Measurements from ENCODE around the gene HCN2. TPM values are rescaled to one million over a fixed set of nuclear protein-coding genes. Genes with fewer than 3 reads are reported as not detected.

HCN2 gene
- total and polyA plus RNA-seq, 2 of the 8 experiments (the other 6 are each of a cell fraction or from before 2014, with no cell fraction given): 1.0 to 4.0 TPM

- H3K4ac ChIP-seq (replicated peaks; ENCODE audit: insufficient read length, low read depth, low read length): no peak overlapping the region
- no peak overlapping the region for H2AFZ ChIP-seq (ENCODE audit: low read length)
- H3K23ac ChIP-seq (ENCODE audit: insufficient read length): no peak overlapping the region
- ChIA-PET CTCF (ENCODE audit: partially characterized antibody) (interaction anchor here (0.6 to 1.5 kb wide), 3 partner anchors 16 to 101 kb away, joined by 3 to 6 read pairs (median 4); partner anchors contain the start of gene GZMM), POLR2A (ENCODE audit: partially characterized antibody) (interaction anchor here (0.7 to 1.0 kb wide), 4 partner anchors 29 to 165 kb away, joined by 3 to 4 read pairs (median 3); no protein-coding TSS in a partner anchor)
- no peak overlapping the region for H2AK5ac ChIP-seq (ENCODE audit: low read depth, low read length)
- H3K4me3 ChIP-seq (ENCODE audit: extremely low read depth in 1 of 4, insufficient read depth in 2 of 4, low read depth in 3 of 4, low read length in 4 of 4): no peak overlapping the region
- peak overlapping the region; percentile 79; the same call in 1 of the 2 replicates for H4K8ac ChIP-seq (ENCODE audit: extremely low read depth, insufficient read depth, low read length)
- no peaks in the 10 kb centered on the region for H3K9me3 ChIP-seq (ENCODE audit: insufficient read depth in 2 of 2, low read depth in 1 of 2, low read length in 1 of 2)
- H4K5ac ChIP-seq (ENCODE audit: insufficient read length, low read depth, low read length): no peak overlapping the region
- H3K23me2 ChIP-seq (ENCODE audit: low read depth, low read length): peaks cover 1% of the 10 kb centered on the region; the same call in 1 of the 2 replicates
- DNase-seq (ENCODE audit: low read depth in 1 of 2, low spot score in 2 of 2): no peak
- no peaks in the 10 kb centered on the region; the same call in 1 of the 2 replicates for H3K79me1 ChIP-seq (ENCODE audit: low read depth, low read length)
- no peaks in the 10 kb centered on the region; a peak in 1 of 7 replicates for H3K27me3 ChIP-seq (replicated peaks in 1 of 4; ENCODE audit: control insufficient read depth in 3 of 4, extremely low read depth in 1 of 4, insufficient read depth in 3 of 4, low read length in 3 of 4)
- no peak overlapping the region for H3K14ac ChIP-seq (ENCODE audit: insufficient read length)
- H3K56ac ChIP-seq (replicated peaks; ENCODE audit: insufficient read length, low read depth, low read length): no peak overlapping the region
- H3K27ac ChIP-seq (ENCODE audit: low read depth, low read length): no peak overlapping the region
- no peak overlapping the region for H2BK5ac ChIP-seq (ENCODE audit: low read depth, low read length)
- TF ChIP-seq POLR2A (IDR thresholded peaks at IDR 0.05; ENCODE audit: control extremely low read depth in 1 of 2, low read depth in 2 of 2, low read length in 2 of 2): no peak
- no peak for TF ChIP-seq KDM1A (IDR thresholded peaks at IDR 0.05; ENCODE audit: borderline replicate concordance, low read length)
- no peak for TF ChIP-seq TAF1 (IDR thresholded peaks at IDR 0.05; ENCODE audit: low read depth, low read length)
- no peak for TF ChIP-seq SIN3A (conservative IDR thresholded peaks at IDR 0.05 in 1 of 2, IDR thresholded peaks at IDR 0.05 in 1 of 2; ENCODE audit: low read depth in 1 of 2, low read length in 2 of 2)
- TF ChIP-seq SAP30 (IDR thresholded peaks at IDR 0.05; ENCODE audit: insufficient read depth, insufficient replicate concordance, low read length): no peak
- no peak for TF ChIP-seq SRF (IDR thresholded peaks at IDR 0.05; ENCODE audit: low read depth, low read length)
- no peak for TF ChIP-seq SP2 (IDR thresholded peaks at IDR 0.05; ENCODE audit: low read length)
- TF ChIP-seq ZNF274 (IDR thresholded peaks at IDR 0.05; ENCODE audit: borderline replicate concordance, extremely low read depth, low read length): no peak
- TF ChIP-seq TBP (IDR thresholded peaks at IDR 0.05; ENCODE audit: low read depth, low read length): no peak
- TF ChIP-seq HDAC2 (IDR thresholded peaks at IDR 0.05; ENCODE audit: borderline replicate concordance in 1 of 2, low read depth in 2 of 2, low read length in 2 of 2): no peak
- TF ChIP-seq CHD1 (IDR thresholded peaks at IDR 0.05; ENCODE audit: low read depth, low read length): no peak
- no peak for TF ChIP-seq CBX5 (IDR thresholded peaks at IDR 0.05; ENCODE audit: low read depth, low read length)
- 87% methylated on average over 14 of the region's 14 CpGs; no CpG with 5 or more reads in 1 of the 2 experiments for WGBS, 2 experiments (ENCODE audit: extremely low coverage in 1 of 2, insufficient coverage in 1 of 2, insufficient read length in 1 of 2, insufficient replicate concordance in 2 of 2, low coverage in 1 of 2, low lambda C conversion rate in 2 of 2, missing lambda C conversion rate in 1 of 2)
- H3K9ac ChIP-seq (replicated peaks in 1 of 4; ENCODE audit: extremely low read depth in 1 of 4, low read depth in 3 of 4, low read length in 3 of 4): no peak overlapping the region
- H3K4me1 ChIP-seq (replicated peaks in 1 of 4; ENCODE audit: control insufficient read depth in 3 of 4, insufficient read depth in 4 of 4, low read length in 3 of 4): no peaks in the 10 kb centered on the region; a peak in 1 of 7 replicates
- no peak overlapping the region for H2BK120ac ChIP-seq (replicated peaks; ENCODE audit: low read depth, low read length)
- H3K79me2 ChIP-seq (ENCODE audit: control insufficient read depth in 1 of 2, insufficient read depth in 2 of 2, low read length in 2 of 2): no peaks in the 10 kb centered on the region
- peaks cover 0 to 44% (median 16%) of the 10 kb centered on the region in 4 experiments; a peak in 6 of 8 replicates for H3K36me3 ChIP-seq (ENCODE audit: control insufficient read depth in 2 of 4, insufficient read depth in 4 of 4, low read length in 3 of 4)
- H3K18ac ChIP-seq (ENCODE audit: extremely low read depth, low read length): no peak overlapping the region
- no peak overlapping the region for H3K4me2 ChIP-seq (ENCODE audit: insufficient read depth in 1 of 2, low read depth in 2 of 2, low read length in 2 of 2)
- no peak overlapping the region for H2BK20ac ChIP-seq (ENCODE audit: low read length)
- H2BK12ac ChIP-seq (ENCODE audit: low read depth, low read length): no peak overlapping the region
- peaks cover 5 to 11% of the 10 kb centered on the region in 2 experiments for H4K20me1 ChIP-seq (replicated peaks in 1 of 2; ENCODE audit: control insufficient read depth in 1 of 2, insufficient read depth in 2 of 2, low read length in 2 of 2)
- no peak overlapping the region for H2BK15ac ChIP-seq (ENCODE audit: low read length)
- H4K91ac ChIP-seq (replicated peaks; ENCODE audit: insufficient read length, low read length): no peak overlapping the region
- FAIRE-seq: no peak
Measured at GRCh38 chr19:644789-645188, 55.1 kb downstream of the HCN2 start.
